ENCODE results near the gene MAX.

Gene MAX

GRCh38 chr14:65073605-65074201 is 28.6 kb downstream of the MAX start:
- no peak for DNase-seq (ENCODE audit: low read depth, low spot score)

- no peak for DNase-seq (ENCODE audit: low read depth, low spot score)
Measured at GRCh38 chr14:65072937-65073336, 29.4 kb downstream of the MAX start.

- DNase-seq (ENCODE audit: low read depth, low spot score) = no peak
Measured at GRCh38 chr14:65072256-65072655, 30.1 kb downstream of the MAX start.

- DNase-seq (ENCODE audit: low read depth, low spot score) = no peak
Measured at GRCh38 chr14:65071544-65071943, 30.8 kb downstream of the MAX start.

- DNase-seq (ENCODE audit: low read depth, low spot score) = no peak
Measured at GRCh38 chr14:65070471-65070976, 31.8 kb downstream of the MAX start.

- DNase-seq (ENCODE audit: low read depth, low spot score) = no peak
Measured at GRCh38 chr14:65069874-65070413, 32.4 kb downstream of the MAX start.

- DNase-seq (ENCODE audit: low read depth, low spot score) = no peak
Measured at GRCh38 chr14:65065719-65066118, 36.6 kb downstream of the MAX start.

GRCh38 chr14:65062096-65063075 is 39.9 kb downstream of the MAX start:
- DNase-seq (ENCODE audit: low read depth, low spot score) = no peak

- no peak for DNase-seq (ENCODE audit: low read depth, low spot score)
Measured at GRCh38 chr14:65057695-65058094, 44.6 kb downstream of the MAX start.

- DNase-seq (ENCODE audit: low read depth, low spot score) = no peak
Measured at GRCh38 chr14:65054471-65055085, 47.7 kb downstream of the MAX start.

GRCh38 chr14:65053466-65053865 is 48.9 kb downstream of the MAX start:
- no peak for DNase-seq (ENCODE audit: low read depth, low spot score)

- DNase-seq (ENCODE audit: low read depth, low spot score) = no peak
Measured at GRCh38 chr14:65052832-65053231, 49.5 kb downstream of the MAX start.

GRCh38 chr14:65045709-65046108 is 56.6 kb downstream of the MAX start:
- DNase-seq (ENCODE audit: low read depth, low spot score) = no peak

GRCh38 chr14:65045006-65045405 is 57.3 kb downstream of the MAX start:
- DNase-seq (ENCODE audit: low read depth, low spot score) = no peak

GRCh38 chr14:65044596-65044959 is 57.7 kb downstream of the MAX start:
- no peak for DNase-seq (ENCODE audit: low read depth, low spot score)

GRCh38 chr14:65043893-65044595 is 58.3 kb downstream of the MAX start:
- DNase-seq (ENCODE audit: low read depth, low spot score) = no peak

GRCh38 chr14:65042731-65043372 is 59.5 kb downstream of the MAX start:
- no peak for DNase-seq (ENCODE audit: low read depth, low spot score)

GRCh38 chr14:65042296-65042695 is 60.0 kb downstream of the MAX start:
- DNase-seq (ENCODE audit: low read depth, low spot score) = no peak

GRCh38 chr14:65041434-65041915 is 60.8 kb downstream of the MAX start:
- DNase-seq (ENCODE audit: low read depth, low spot score) = no peak

- no peak for DNase-seq (ENCODE audit: low read depth, low spot score)
Measured at GRCh38 chr14:65040666-65041433, 61.5 kb downstream of the MAX start.

Data from activated naive CD8-positive, alpha-beta T cell treated with anti-CD3 and anti-CD28 coated beads, Interleukin-2, amount 50 U/mL, for 16 hours (primary cell).